HEK293 (cell line): ENCODE results near the gene ZNF419.

ENCODE experiments used
- BCL6B ChIP-seq: fragments of 450-650 bp; formaldehyde crosslinking; IDR thresholded peaks from 2 replicates; pipeline ENCODE4 v1.5.1; 2017; ENCODE audit warnings: missing biosample characterization, missing genetic modification characterization
- FEZF1 ChIP-seq: fragments of 450-650 bp; formaldehyde crosslinking; IDR thresholded peaks from 2 replicates; pipeline ENCODE4 v1.5.1; 2016; ENCODE audit warnings: missing biosample characterization, missing genetic modification characterization
- KLF1 ChIP-seq: fragments of 450-650 bp; formaldehyde crosslinking; IDR thresholded peaks from 2 replicates; pipeline ENCODE4 v1.5.1; 2016; ENCODE audit warnings: missing biosample characterization, missing genetic modification characterization
- KLF17 ChIP-seq: fragments of 450-650 bp; formaldehyde crosslinking; IDR thresholded peaks from 2 replicates; pipeline ENCODE4 v1.5.1; 2016; ENCODE audit warnings: missing biosample characterization, missing genetic modification characterization
- KLF7 ChIP-seq: fragments of 450-650 bp; formaldehyde crosslinking; IDR thresholded peaks from 2 replicates; pipeline ENCODE4 v1.5.1; 2016; ENCODE audit warnings: missing biosample characterization, missing genetic modification characterization, borderline replicate concordance
- PRDM10 ChIP-seq: fragments of 450-650 bp; formaldehyde crosslinking; IDR thresholded peaks from 2 replicates; pipeline ENCODE4 v1.5.1; 2016; ENCODE audit warnings: missing biosample characterization, missing genetic modification characterization
- SP2 ChIP-seq: fragments of 450-650 bp; formaldehyde crosslinking; IDR thresholded peaks from 2 replicates; pipeline ENCODE4 v1.5.1; 2016; ENCODE audit warnings: missing biosample characterization, missing genetic modification characterization
- SP3 ChIP-seq: fragments of 450-650 bp; formaldehyde crosslinking; IDR thresholded peaks from 2 replicates; pipeline ENCODE4 v1.5.1; 2016; ENCODE audit warnings: missing biosample characterization, missing genetic modification characterization
- SP7 ChIP-seq: fragments of 450-650 bp; formaldehyde crosslinking; IDR thresholded peaks from 2 replicates; pipeline ENCODE4 v1.5.1; 2016; ENCODE audit warnings: missing biosample characterization, missing genetic modification characterization
- TCF7L2 ChIP-seq: IDR thresholded peaks from 2 replicates; pipeline ENCODE4 v1.6.1; 2011; ENCODE audit warnings: low read depth, mild to moderate bottlenecking, inconsistent platforms, low read length, moderate library complexity, borderline replicate concordance
- ZBTB11 ChIP-seq: fragments of 450-650 bp; formaldehyde crosslinking; conservative IDR thresholded peaks from 2 replicates; pipeline ENCODE4 v1.5.1; 2016; ENCODE audit warnings: low read depth, missing biosample characterization, missing genetic modification characterization
- ZBTB21 ChIP-seq: fragments of 450-650 bp; formaldehyde crosslinking; IDR thresholded peaks from 2 replicates; pipeline ENCODE4 v1.5.1; 2017; ENCODE audit warnings: missing biosample characterization, missing genetic modification characterization
- ZEB2 ChIP-seq: fragments of 450-650 bp; formaldehyde crosslinking; IDR thresholded peaks from 2 replicates; pipeline ENCODE4 v1.5.1; 2016; ENCODE audit warnings: missing biosample characterization, missing genetic modification characterization
- ZFP69B ChIP-seq: fragments of 450-650 bp; formaldehyde crosslinking; IDR thresholded peaks from 2 replicates; pipeline ENCODE4 v1.5.1; 2016; ENCODE audit warnings: missing biosample characterization, missing genetic modification characterization
- ZNF146 ChIP-seq: fragments of 450-650 bp; formaldehyde crosslinking; IDR thresholded peaks from 2 replicates; pipeline ENCODE4 v1.5.1; 2016; ENCODE audit warnings: missing biosample characterization, missing genetic modification characterization
- ZNF266 ChIP-seq: fragments of 450-650 bp; formaldehyde crosslinking; IDR thresholded peaks from 2 replicates; pipeline ENCODE4 v1.5.1; 2016; ENCODE audit warnings: missing biosample characterization, missing genetic modification characterization, low read depth
- ZNF274 ChIP-seq, 2 experiments: fragments of 200-500 bp in 1 of 2; fragments of 450-650 bp in 1 of 2; sonication (Bioruptor generic) in 1 of 2; formaldehyde crosslinking in 1 of 2; IDR thresholded peaks; 2 replicates each; pipeline versions ENCODE4 v1.5.1 to v1.6.1; 2014 to 2016; ENCODE audit warnings: borderline replicate concordance in 1 of 2, inconsistent platforms in 1 of 2, low read length in 1 of 2, missing biosample characterization in 1 of 2, missing genetic modification characterization in 1 of 2
- ZNF302 ChIP-seq: fragments of 450-650 bp; formaldehyde crosslinking; IDR thresholded peaks from 2 replicates; pipeline ENCODE4 v1.5.1; 2016; ENCODE audit warnings: missing biosample characterization, missing genetic modification characterization, low read depth
- ZNF404 ChIP-seq: fragments of 450-650 bp; formaldehyde crosslinking; IDR thresholded peaks from 2 replicates; pipeline ENCODE4 v1.5.1; 2017; ENCODE audit warnings: missing biosample characterization, missing genetic modification characterization
- ZNF558 ChIP-seq: fragments of 450-650 bp; formaldehyde crosslinking; IDR thresholded peaks from 2 replicates; pipeline ENCODE4 v1.5.1; 2016; ENCODE audit warnings: missing biosample characterization, missing genetic modification characterization
- ZNF561 ChIP-seq: fragments of 450-650 bp; IDR thresholded peaks from 2 replicates; pipeline ENCODE4 v1.5.1; 2018; ENCODE audit warnings: missing biosample characterization, missing genetic modification characterization, borderline replicate concordance
- TF ChIP-seq, protein P1 (sequence below): fragments of 450-650 bp; formaldehyde crosslinking; IDR thresholded peaks from 2 replicates; pipeline ENCODE4 v1.5.1; 2017; ENCODE audit warnings: missing biosample characterization, missing genetic modification characterization

ZNF419 gene

GRCh38 chr19:57527136-57527881 lies 39.8 kb downstream of the ZNF419 start, which contains the start of gene ZNF549 (continued):
- TF ChIP-seq ZBTB11 (tag by site-specific recombination): peak; percentile 99
- TF ChIP-seq PRDM10: peak; percentile 56
- TF ChIP-seq KLF7: peak; percentile 66; the same call in 1 of the 2 replicates
- TF ChIP-seq ZEB2 (tag by site-specific recombination): peak; percentile 87
- peak; percentile 97 for TF ChIP-seq ZNF561
- TF ChIP-seq FEZF1 (tag by site-specific recombination): peak; percentile 75
- peak; percentile 69 for TF ChIP-seq KLF1 (tag by site-specific recombination)
- no peak for TF ChIP-seq ZNF558
- TF ChIP-seq TCF7L2: no peak
- peak; percentile 87 for TF ChIP-seq ZBTB21 (tag by site-specific recombination)
- TF ChIP-seq SP3 (tag by site-specific recombination): peak; percentile 70
- TF ChIP-seq, protein P1, sequence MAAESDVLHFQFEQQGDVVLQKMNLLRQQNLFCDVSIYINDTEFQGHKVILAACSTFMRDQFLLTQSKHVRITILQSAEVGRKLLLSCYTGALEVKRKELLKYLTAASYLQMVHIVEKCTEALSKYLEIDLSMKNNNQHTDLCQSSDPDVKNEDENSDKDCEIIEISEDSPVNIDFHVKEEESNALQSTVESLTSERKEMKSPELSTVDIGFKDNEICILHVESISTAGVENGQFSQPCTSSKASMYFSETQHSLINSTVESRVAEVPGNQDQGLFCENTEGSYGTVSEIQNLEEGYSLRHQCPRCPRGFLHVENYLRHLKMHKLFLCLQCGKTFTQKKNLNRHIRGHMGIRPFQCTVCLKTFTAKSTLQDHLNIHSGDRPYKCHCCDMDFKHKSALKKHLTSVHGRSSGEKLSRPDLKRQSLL (tag by site-specific recombination): peak; percentile 76
- no peak for TF ChIP-seq ZNF146 (tag by site-specific recombination)
- no peak for TF ChIP-seq ZNF266
- TF ChIP-seq BCL6B: no peak
- TF ChIP-seq SP7: peak; percentile 60
- TF ChIP-seq ZNF404 (tag by site-specific recombination): no peak
- TF ChIP-seq SP2 (tag by site-specific recombination): peak; percentile 89
- TF ChIP-seq ZFP69B (tag by site-specific recombination): 0 out of 2 replicates have a peak, but pooled peaks have one; percentile 19
- peak; percentile 13; the same call in 1 of the 2 replicates for TF ChIP-seq ZNF302
- TF ChIP-seq KLF17: 0 out of 2 replicates have a peak, but pooled peaks have one; percentile 38
- TF ChIP-seq ZNF274 (IDR thresholded peaks at IDR 0.05; ENCODE audit: low read length): no peak
- TF ChIP-seq ZNF274 (tag by site-specific recombination; IDR thresholded peaks at IDR 0.05; ENCODE audit: borderline replicate concordance): 0 out of 2 replicates have a peak, but pooled peaks have one; percentile 34
